K562 (cell line): ENCODE measurements around the gene RALGAPB. TPM values are rescaled to one million over a fixed set of nuclear protein-coding genes. Genes with fewer than 3 reads are reported as not detected.

ENCODE experiments used
- ATAC-seq: fragments of 200-7000 bp; cut with Tn5 transposase; 3 replicates; pipeline ENCODE4 v1.9.1; 2020; ENCODE audit warnings: moderate library complexity
- BruUV-seq: library from RNA; stranded (reverse); fragments of 400-500 nt; replicated peaks from 2 replicates; lab custom pipeline; 2021; lab: Mats Ljungman, UMichigan
- CTCF ChIA-PET: fragments of 300-600 bp; formaldehyde crosslinking; extraction: SDS; loops from one replicate; lab custom pipeline; 2021; ENCODE audit warnings: low intra/inter-chr PET ratio; lab: Yijun Ruan, JAX
- POLR2A ChIA-PET: fragments of 300-600, 350-650 bp; sonication (Branson Sonifier 250); formaldehyde crosslinking; extraction: SDS; loops from one replicate; lab custom pipeline; 2021; ENCODE audit warnings: antibody characterized with exemption, inconsistent platforms; lab: Yijun Ruan, JAX
- DNase-seq, 4 experiments: peaks; one replicate each; pipeline versions ENCODE4 v3.0.0 to v3.0.0-alpha.2; 2011 to 2018; ENCODE audit warnings: low spot score in 3 of 4, mixed read lengths in 3 of 4; ENCODE audit errors: extremely low read depth in 1 of 4
- FAIRE-seq: peaks from 2 replicates; lab custom pipeline; 2011; peaks lifted over from hg19 to GRCh38; lab: Jason Lieb, UNC
- H2AFZ ChIP-seq: 2 replicates; pipeline ENCODE4 v1.6.0; 2011; ENCODE audit warnings: low read depth, low read length, control low read depth, inconsistent platforms
- H3K27ac ChIP-seq: fragments of 200-600 bp; 3 replicates; pipeline ENCODE4 v1.8.0; 2011; ENCODE audit warnings: low read depth, mild to moderate bottlenecking, control low read depth, inconsistent platforms, low read length, moderate library complexity, mixed read lengths; ENCODE audit errors: extremely low read depth
- H3K27me3 ChIP-seq, 2 experiments: fragments of 300-600 bp in 1 of 2; 2 replicates in 1 of 2; 3 replicates in 1 of 2; pipeline versions ENCODE4 v1.6.0 to v1.8.0; 2011; ENCODE audit warnings: inconsistent platforms in 2 of 2, low read length in 2 of 2, mild to moderate bottlenecking in 1 of 2, mixed read lengths in 1 of 2, moderate library complexity in 1 of 2; ENCODE audit not compliant: control insufficient read depth in 2 of 2, insufficient read depth in 2 of 2
- H3K36me3 ChIP-seq: fragments of 300-600 bp; 3 replicates; pipeline ENCODE4 v1.8.0; 2011; ENCODE audit warnings: mild to moderate bottlenecking, low read length, inconsistent platforms; ENCODE audit not compliant: control insufficient read depth, insufficient read depth
- H3K4me1 ChIP-seq, 2 experiments: fragments of 200-600 bp in 1 of 2; replicated peaks in 1 of 2; 2 replicates in 1 of 2; 3 replicates in 1 of 2; pipeline versions ENCODE4 v1.5.1 to v1.8.0; 2011; ENCODE audit warnings: inconsistent platforms in 2 of 2, low read length in 2 of 2, mild to moderate bottlenecking in 1 of 2, mixed read lengths in 1 of 2, moderate library complexity in 1 of 2; ENCODE audit not compliant: control insufficient read depth in 2 of 2, insufficient read depth in 2 of 2
- H3K4me2 ChIP-seq: 2 replicates; pipeline ENCODE4 v1.6.1; 2011; ENCODE audit warnings: low read length, control low read depth, inconsistent platforms, mixed read lengths; ENCODE audit not compliant: insufficient read depth
- H3K4me3 ChIP-seq: fragments of 200-600 bp; sonication (generic), shearing (Covaris generic); 2 replicates; pipeline ENCODE4 v1.5.1; 2016; ENCODE audit warnings: control low read depth, inconsistent platforms
- H3K79me2 ChIP-seq: fragments of 200-600 bp; 3 replicates; pipeline ENCODE4 v1.8.0; 2011; ENCODE audit warnings: low read length, inconsistent platforms; ENCODE audit not compliant: control insufficient read depth, insufficient read depth
- H3K9ac ChIP-seq, 2 experiments: 2 replicates each; pipeline versions ENCODE4 v1.6.0 to v1.6.1; 2011; ENCODE audit warnings: low read depth in 2 of 2, low read length in 2 of 2, control low read depth in 1 of 2, inconsistent platforms in 1 of 2, mild to moderate bottlenecking in 1 of 2, mixed read lengths in 1 of 2; ENCODE audit not compliant: insufficient read depth in 1 of 2
- H3K9me1 ChIP-seq: one replicate; pipeline ENCODE4 v1.6.0; 2011; ENCODE audit warnings: inconsistent platforms, mild to moderate bottlenecking, low read length, moderate library complexity; ENCODE audit not compliant: control insufficient read depth, insufficient read depth
- H3K9me3 ChIP-seq: replicated peaks from 2 replicates; pipeline ENCODE4 v1.5.1; 2011; ENCODE audit warnings: low read depth, low read length, inconsistent platforms; ENCODE audit not compliant: control insufficient read depth, insufficient read depth
- H4K20me1 ChIP-seq: replicated peaks from 2 replicates; pipeline ENCODE4 v1.6.1; 2011; ENCODE audit warnings: low read length, inconsistent platforms, mixed read lengths; ENCODE audit not compliant: control insufficient read depth, insufficient read depth
- CAMTA2 ChIP-seq: fragments of 250-450 bp; sonication (Bioruptor Pico); conservative IDR thresholded peaks from 2 replicates; pipeline ENCODE4 v1.5.1; 2022
- NFYB ChIP-seq: IDR thresholded peaks from 2 replicates; pipeline ENCODE4 v1.6.1; 2011; ENCODE audit warnings: mild to moderate bottlenecking, moderate library complexity; ENCODE audit not compliant: insufficient read length; ENCODE audit errors: extremely low read depth
- RAD21 ChIP-seq, 2 experiments: fragments of 250-450 bp in 1 of 2; fragments of 450-650 bp in 1 of 2; sonication (Bioruptor Pico) in 1 of 2; formaldehyde crosslinking in 1 of 2; IDR thresholded peaks in 1 of 2; conservative IDR thresholded peaks in 1 of 2; 2 replicates each; pipeline versions ENCODE4 v1.4.0 to v1.8.0; 2020 to 2022; ENCODE audit warnings: mild to moderate bottlenecking in 2 of 2, moderate library complexity in 1 of 2
- ZFP36 ChIP-seq: fragments of 150-350 bp; IDR thresholded peaks from 2 replicates; pipeline ENCODE4 v1.6.1; 2018; ENCODE audit warnings: low read length, low read depth; ENCODE audit not compliant: partially characterized antibody
- ZNF830 ChIP-seq: fragments of 250-450 bp; sonication (Bioruptor Pico); IDR thresholded peaks from 2 replicates; pipeline ENCODE4 v1.5.0; 2021; ENCODE audit warnings: mild to moderate bottlenecking
- WGBS: fragments of 100-300 bp; shearing (Covaris generic); methylation state at CpG from one replicate; pipeline ENCODE4 v1.1.6; 2016; ENCODE audit warnings: low coverage, mixed read lengths; ENCODE audit not compliant: insufficient coverage; ENCODE audit errors: missing lambda C conversion rate; 5-methylcytosine and 5-hydroxymethylcytosine counted together
- in situ Hi-C: fragments of 300-500 bp; cut with MboI; formaldehyde crosslinking; loops from 4 replicates; pipeline ENCODE4 v1.15.0; 2018; ENCODE audit warnings: inconsistent platforms, mixed read lengths
- intact Hi-C: fragments of 100-400 bp; cut with micrococcal nuclease; formaldehyde crosslinking; loops from 2 replicates; pipeline ENCODE4 v1.14.2; 2022
- polyA plus RNA-seq, 8 experiments: library from polyadenylated mRNA; depleted of rRNA in 4 of 8; stranded (reverse) in 5 of 8; unstranded in 3 of 8; fragments of >200 nt; fragmentation: Nextera tagmentation in 2 of 8; fragmentation: Illumina TruSeq in 1 of 8; extraction: Ambion mirVana in 2 of 8; extraction: Trizol in 1 of 8; gene quantifications; 2 replicates each; pipeline versions ENCODE4 v1.2.1 to v1.2.3, GENCODE V29; 2011 to 2014; ENCODE audit warnings: inconsistent platforms in 1 of 8, missing spikeins in 1 of 8
- total RNA-seq, 7 experiments: library from RNA; depleted of rRNA in 6 of 7; stranded (reverse); fragments of >200 nt in 6 of 7; fragmentation: Illumina TruSeq in 2 of 7; extraction: Trizol in 2 of 7; gene quantifications; 2 replicates each; pipeline versions ENCODE4 v1.2.1 to v1.2.3, GENCODE V29; 2011 to 2021; ENCODE audit warnings: low replicate concordance in 1 of 7

The RALGAPB gene
- total and polyA plus RNA-seq, 9 of the 15 experiments (the other 6 are each of a cell fraction or from before 2014, with no cell fraction given), result 4.3 to 25.6 (median 13.6) TPM

GRCh38 chr20:38473367-38473795 lies 738 bp downstream of the RALGAPB start (continued):
- TF ChIP-seq ZNF830 (0 out of 2 replicates have a peak, but pooled peaks have one; percentile 19), RAD21 (CRISPR knock-in tag; conservative IDR thresholded peaks at IDR 0.05 in 1 of 2, IDR thresholded peaks at IDR 0.05 in 1 of 2) (peak; percentile 36 to 48; a peak in 3 of 4 replicates), ZFP36 (peak; percentile 47)

- ATAC-seq, result no peak
- Histone ChIP-seq H3K4me3 (no peak overlapping the region), H2AFZ (no peak overlapping the region), H4K20me1 (peaks cover 9% of the 10 kb centered on the region; the same call in 1 of the 2 replicates), H3K9ac (no peak overlapping the region), H3K4me2 (no peak overlapping the region), H3K27ac (no peak overlapping the region), H3K9me3 (no peaks in the 10 kb centered on the region), H3K27me3 (no peaks in the 10 kb centered on the region), H3K4me1 (peaks cover 10 to 13% of the 10 kb centered on the region in 2 experiments; a peak in 4 of 5 replicates), H3K36me3 (peaks cover 13% of the 10 kb centered on the region), H3K79me2 (peaks cover 79% of the 10 kb centered on the region), H3K9me1 (no peaks in the 10 kb centered on the region)
- intact Hi-C loops (no loop called here), in situ Hi-C loops (no loop called here)
- no peak for DNase-seq
- POLR2A ChIA-PET, result interaction anchor here (1.0 kb wide), 1 partner anchor 14 kb away, joined by 4 read pairs; no protein-coding TSS in a partner anchor
- TF ChIP-seq NFYB, result no peak
- TF ChIP-seq CAMTA2 (CRISPR knock-in tag), result no peak
- CTCF ChIA-PET, result no interaction called here
- WGBS, result 89% methylated on average over 8 of the region's 8 CpGs
- no peak for FAIRE-seq
- BruUV-seq, result no TSS peak
Observed at GRCh38 chr20:38477747-38478146, 5.1 kb downstream of the RALGAPB start.
